ENCODE data around the gene GREM2. TPM values are rescaled to one million over a fixed set of nuclear protein-coding genes. Genes with fewer than 3 reads are reported as not detected.

GREM2 gene
- 1 to 10 TPM in 1 of 4 donors, under 1 TPM in 3; 0.61 to 1.0 (median 0.75) TPM for polyA plus RNA-seq (ENCODE audit: insufficient read length in 4 of 4)

DNA sequence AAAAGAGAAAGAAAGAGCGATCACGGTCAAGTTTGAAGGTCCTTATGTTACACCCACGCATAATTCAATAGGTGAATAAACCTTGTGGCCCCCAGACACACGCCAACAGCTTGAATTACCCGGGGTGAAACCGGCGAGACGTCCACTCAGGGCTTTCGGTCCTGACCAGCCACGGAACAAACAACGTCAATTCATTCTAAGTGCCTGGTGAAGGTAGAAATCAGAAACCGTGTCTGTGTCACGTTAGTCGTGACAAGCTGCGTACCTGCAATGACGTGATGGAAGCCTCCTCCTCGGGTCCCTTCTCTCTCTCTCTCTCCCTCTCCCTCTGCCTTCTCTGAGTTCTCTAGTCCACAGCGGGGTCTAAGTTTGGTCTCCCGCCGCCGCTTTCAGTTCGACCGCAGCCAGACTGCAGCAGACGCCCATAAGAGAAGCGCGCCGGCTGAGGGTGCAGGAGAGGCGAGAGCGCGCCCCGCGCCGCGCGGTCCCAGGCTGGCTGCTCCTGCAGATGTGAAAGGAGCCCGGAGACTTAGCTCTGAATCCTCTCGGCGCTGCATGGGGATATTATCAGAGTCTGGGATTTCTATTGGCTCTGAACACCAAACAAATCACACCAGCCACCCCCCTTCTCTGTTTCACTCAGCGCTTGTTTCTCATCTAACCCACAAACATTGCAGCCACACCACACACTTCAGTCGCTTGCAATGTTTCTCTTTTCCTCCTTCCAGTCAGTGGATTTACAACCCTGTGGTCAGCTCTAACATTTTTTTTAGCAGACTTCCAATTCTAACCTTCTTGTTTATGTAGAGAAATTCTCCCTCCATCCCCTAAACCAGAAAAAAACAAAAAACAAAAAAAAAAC, at the start of gene GREM2:
TSS of gene GREM2 (minus strand) at position 537 of the 862 bp plus-strand sequence. CDS start 118,680 bp downstream, outside the sequence.
- DNase-seq (ENCODE audit: low read depth in 4 of 4, low spot score in 2 of 4): peak in 2 of 4 donors; percentile 53 to 55

DNA sequence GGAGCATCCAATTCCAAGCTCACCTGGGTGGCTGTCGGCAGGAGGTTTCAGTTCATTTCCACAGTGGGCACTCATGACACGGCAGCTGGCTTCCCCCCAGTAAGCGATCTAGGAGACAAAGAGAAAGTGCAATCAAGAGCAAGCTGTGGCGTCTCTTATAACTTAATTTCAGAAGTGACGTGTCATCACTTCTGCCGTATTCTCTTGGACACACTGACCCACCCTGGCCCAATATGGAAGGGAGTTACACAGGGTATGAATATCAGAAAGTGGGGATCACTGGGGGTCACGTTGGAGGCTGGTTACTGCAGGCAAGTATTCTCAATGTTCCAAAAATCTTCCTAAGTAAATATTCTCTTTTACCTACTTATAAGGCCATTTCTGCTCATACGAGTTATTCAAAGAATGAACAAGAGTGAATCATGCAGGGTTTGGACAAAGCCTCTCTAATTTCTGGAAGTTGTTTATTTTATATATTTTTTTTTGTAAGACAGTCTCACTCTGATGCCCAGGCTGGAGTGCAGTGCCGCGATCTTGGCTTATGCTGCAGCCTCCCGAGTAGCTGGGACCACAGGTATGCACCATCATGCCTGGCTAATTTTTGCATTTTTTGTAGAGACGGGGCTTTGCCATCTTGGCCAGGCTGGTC, 46.5 kb upstream of the GREM2 start:
- DNase-seq (ENCODE audit: low read depth in 4 of 4, low spot score in 2 of 4): no peak

GRCh38 chr1:240656531-240656930, 44.6 kb upstream of the GREM2 start:
- DNase-seq (ENCODE audit: low read depth in 4 of 4, low spot score in 2 of 4): no peak

- no peak for DNase-seq (ENCODE audit: low read depth in 4 of 4, low spot score in 2 of 4)
Observed at GRCh38 chr1:240652961-240653409, 41.0 kb upstream of the GREM2 start.

DNA sequence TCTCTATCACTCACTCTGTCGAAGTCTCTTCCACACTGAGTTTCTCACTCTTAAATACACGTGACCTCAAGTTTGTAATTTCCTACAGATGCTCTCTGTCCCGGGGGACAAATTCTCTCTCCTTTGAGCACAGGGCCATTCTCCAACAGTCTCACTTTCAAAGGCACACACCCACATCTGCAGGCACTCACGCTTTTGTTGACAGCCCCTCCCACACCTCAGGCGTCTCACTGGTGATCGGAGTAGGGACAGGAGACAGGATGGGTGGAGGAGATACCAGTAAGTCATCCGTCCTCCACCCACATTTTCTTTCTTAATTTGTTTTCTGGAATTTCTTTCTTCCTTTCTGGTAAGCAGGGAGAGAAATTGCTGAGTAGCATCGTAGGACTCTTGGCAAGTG, 40.6 kb upstream of the GREM2 start:
- DNase-seq (ENCODE audit: low read depth in 4 of 4, low spot score in 2 of 4): no peak

- DNase-seq (ENCODE audit: low read depth in 4 of 4, low spot score in 2 of 4): no peak
Observed at GRCh38 chr1:240650877-240651276, 38.9 kb upstream of the GREM2 start.

DNA sequence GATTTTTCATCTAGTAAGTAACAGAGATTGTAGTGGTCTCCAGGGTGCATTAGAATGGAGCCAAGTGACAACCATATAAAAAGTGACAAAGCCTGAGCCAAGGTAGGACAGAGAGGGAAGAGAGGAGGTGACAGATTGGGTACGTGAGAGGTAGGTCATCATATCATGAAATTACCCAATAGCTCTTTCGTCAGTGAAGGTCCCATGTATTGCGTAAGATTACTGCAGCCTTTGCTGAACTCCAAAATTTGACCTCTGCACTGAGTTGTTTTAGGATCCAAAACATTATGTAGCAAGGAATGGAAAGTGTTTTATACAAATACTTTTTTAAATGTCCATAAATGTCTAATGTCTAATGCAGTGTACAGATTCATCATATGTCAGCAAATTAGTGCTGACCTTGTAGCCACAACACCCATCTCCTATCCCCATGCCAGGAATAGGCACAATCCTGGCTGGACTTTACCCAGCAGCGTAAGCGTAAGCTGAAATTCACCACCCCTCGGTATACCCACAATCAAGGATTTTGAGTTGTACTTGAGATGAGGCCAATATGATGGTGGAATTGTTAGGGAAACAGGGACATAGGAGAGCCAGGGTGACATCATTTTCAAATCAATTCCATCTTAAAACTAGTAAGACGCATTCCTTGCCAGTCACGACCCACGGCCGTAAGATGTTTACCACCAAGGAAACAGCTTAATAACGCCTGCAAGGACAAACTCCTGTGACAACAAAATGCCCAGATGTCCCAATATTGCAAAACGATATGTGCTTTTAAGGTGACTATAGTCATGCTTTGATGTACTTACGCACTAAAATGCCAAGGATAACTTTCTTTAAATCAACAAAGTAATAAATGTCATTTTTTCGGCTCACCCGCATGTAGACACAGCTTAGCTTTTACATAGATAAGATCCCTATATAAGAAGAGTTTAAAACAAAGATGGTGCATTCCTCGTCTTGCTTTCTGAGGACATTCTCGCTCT, 38.1 kb upstream of the GREM2 start:
- no peak for DNase-seq (ENCODE audit: low read depth in 4 of 4, low spot score in 2 of 4)

- DNase-seq (ENCODE audit: low read depth in 4 of 4, low spot score in 2 of 4): no peak
Observed at GRCh38 chr1:240646571-240647240, 34.8 kb upstream of the GREM2 start.

- no peak for DNase-seq (ENCODE audit: low read depth in 4 of 4, low spot score in 2 of 4)
Observed at GRCh38 chr1:240644732-240645131, 32.8 kb upstream of the GREM2 start.

DNA sequence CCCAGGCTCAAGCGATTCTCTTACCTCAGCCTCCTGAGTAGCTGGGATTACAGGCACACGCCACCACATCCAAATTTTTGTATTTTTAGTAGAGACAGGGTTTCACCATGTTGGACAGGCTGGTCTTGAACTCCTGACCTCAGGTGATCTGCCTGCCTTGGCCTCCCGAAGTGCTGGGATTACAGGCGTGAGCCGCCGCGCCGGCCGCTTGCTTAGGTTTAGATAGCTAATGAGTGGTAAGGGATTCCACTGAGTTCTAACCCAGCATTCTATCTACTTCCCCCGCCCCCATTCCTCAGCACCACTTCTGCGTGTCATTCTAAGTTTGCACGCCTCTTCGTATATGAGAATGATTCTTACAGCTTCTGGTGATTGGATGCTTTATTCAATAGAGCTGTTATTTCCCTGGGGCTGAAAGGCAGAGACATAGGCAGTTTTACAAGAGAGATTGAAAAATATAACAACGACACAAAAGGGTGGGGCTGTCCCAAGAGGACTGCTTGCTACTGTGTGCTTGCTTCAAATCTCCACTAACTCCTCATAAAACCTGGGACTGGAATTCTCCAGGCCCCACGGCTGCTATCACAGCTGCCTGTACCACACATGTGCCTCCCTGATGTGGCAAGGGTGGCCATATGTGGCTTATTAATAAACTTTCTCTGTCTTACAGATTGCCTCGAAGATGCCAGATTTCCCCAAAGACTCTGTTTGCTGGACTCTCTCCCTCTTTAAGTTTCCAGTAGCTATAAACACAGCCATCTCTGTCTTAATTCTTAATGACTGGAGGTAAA, 23.7 kb upstream of the GREM2 start:
- no peak for DNase-seq (ENCODE audit: low read depth in 4 of 4, low spot score in 2 of 4)

DNA sequence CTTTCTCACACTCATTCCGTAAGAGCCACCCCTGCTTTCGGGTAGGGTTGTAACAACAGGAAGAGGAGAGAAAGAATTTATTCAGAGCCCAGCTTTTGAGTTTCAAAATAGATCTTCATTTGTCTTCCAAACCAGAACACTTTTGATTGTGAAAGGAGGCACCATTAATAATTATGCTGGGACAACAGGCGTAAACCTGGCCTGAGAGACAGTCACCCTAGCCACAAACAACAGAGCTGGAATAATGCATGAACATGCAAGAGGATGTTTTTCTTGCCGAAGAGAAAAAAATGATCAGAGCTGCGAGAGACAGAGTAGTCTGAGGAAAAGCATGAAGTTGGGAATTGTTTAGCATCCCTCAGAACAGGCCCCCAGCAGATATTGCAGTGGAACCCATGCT, 18.5 kb upstream of the GREM2 start:
- no peak for DNase-seq (ENCODE audit: low read depth in 4 of 4, low spot score in 2 of 4)

DNA sequence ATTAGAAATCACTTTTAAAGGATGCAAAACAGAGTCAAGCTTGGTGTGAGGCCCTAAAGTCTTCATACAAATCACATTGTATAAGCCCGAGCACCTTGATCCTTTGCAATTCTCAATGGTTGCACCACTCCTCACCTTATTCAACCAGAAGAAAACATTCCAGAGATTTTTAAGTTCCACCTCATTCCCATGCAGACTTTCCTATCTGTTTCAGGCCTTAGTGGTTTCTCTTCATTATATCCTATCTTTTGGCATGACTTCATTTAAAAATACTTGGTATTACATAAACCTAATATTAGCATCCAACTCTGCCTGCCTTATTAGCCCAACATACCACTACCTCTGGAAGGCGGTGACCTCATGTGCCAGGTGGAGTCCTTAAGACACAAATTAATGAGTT, 9.3 kb upstream of the GREM2 start:
- no peak for DNase-seq (ENCODE audit: low read depth in 4 of 4, low spot score in 2 of 4)

- DNase-seq (ENCODE audit: low read depth in 4 of 4, low spot score in 2 of 4): peak in 2 of 4 donors; percentile 38 to 49
Observed at GRCh38 chr1:240619906-240620621, 8.1 kb upstream of the GREM2 start.

DNA sequence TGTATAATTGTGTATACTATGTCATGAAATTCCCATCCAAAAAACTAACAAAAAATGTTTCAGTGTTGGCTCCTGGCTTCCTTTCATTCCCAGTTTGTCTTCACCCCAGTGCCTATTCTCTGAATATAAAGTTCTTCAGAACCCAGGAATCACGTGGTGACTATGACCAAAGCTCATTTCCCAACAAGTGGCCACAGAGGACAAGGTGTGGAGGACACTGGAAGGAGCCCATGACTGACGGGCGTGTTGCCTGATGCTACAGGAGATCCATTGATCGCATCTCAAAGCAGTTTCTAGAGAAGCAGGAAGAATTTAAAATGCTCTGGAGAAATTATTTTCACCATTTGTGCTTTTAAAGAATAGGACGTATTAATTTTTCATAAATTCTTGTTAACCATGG, 7.4 kb upstream of the GREM2 start:
- DNase-seq (ENCODE audit: low read depth in 4 of 4, low spot score in 2 of 4): no peak

- DNase-seq (ENCODE audit: low read depth in 4 of 4, low spot score in 2 of 4): no peak
Observed at GRCh38 chr1:240618946-240619345, 7.0 kb upstream of the GREM2 start.

- no peak for DNase-seq (ENCODE audit: low read depth in 4 of 4, low spot score in 2 of 4)
Observed at GRCh38 chr1:240616018-240616417, 4.1 kb upstream of the GREM2 start.

GRCh38 chr1:240613356-240614142, 1.6 kb upstream of the GREM2 start:
- DNase-seq (ENCODE audit: low read depth in 4 of 4, low spot score in 2 of 4): no peak

GRCh38 chr1:240612811-240613210, 856 bp upstream of the GREM2 start:
- DNase-seq (ENCODE audit: low read depth in 4 of 4, low spot score in 2 of 4): no peak
